CD14-positive monocyte (primary cell): Measurements from ENCODE around the gene THBS1. TPM values are rescaled to one million over a fixed set of nuclear protein-coding genes. Genes with fewer than 3 reads are reported as not detected.

ENCODE experiments used
- DNase-seq, 3 donors: peaks; one replicate each; pipeline ENCODE4 v3.0.0-alpha.2; 2011 to 2022
- H2AFZ ChIP-seq: 2 replicates; pipeline ENCODE4 v1.6.0; 2012; ENCODE audit warnings: mild to moderate bottlenecking, low read depth, low read length, inconsistent platforms; ENCODE audit not compliant: insufficient read depth, poor library complexity, severe bottlenecking
- H3K27ac ChIP-seq, 2 donors: 1 replicate in 1 of 2; 2 replicates in 1 of 2; pipeline ENCODE4 v1.5.1; 2012 to 2013; ENCODE audit warnings: low read length in 2 of 2, control low read depth in 1 of 2, inconsistent platforms in 1 of 2, low read depth in 1 of 2, mild to moderate bottlenecking in 1 of 2
- H3K27me3 ChIP-seq, 2 donors: one replicate each; pipeline versions ENCODE4 v1.6.0 to v1.6.1; 2011 to 2013; ENCODE audit warnings: low read length in 2 of 2; ENCODE audit not compliant: control insufficient read depth in 2 of 2, insufficient read depth in 2 of 2
- H3K36me3 ChIP-seq, 2 donors: replicated peaks in 1 of 2; 1 replicate in 1 of 2; 2 replicates in 1 of 2; pipeline versions ENCODE4 v1.5.1 to v1.6.1; 2012 to 2013; ENCODE audit warnings: low read length in 2 of 2, control low read depth in 1 of 2, inconsistent platforms in 1 of 2, mild to moderate bottlenecking in 1 of 2; ENCODE audit not compliant: insufficient read depth in 2 of 2, control insufficient read depth in 1 of 2
- H3K4me1 ChIP-seq, 2 donors: 1 replicate in 1 of 2; 2 replicates in 1 of 2; pipeline versions ENCODE4 v1.5.1 to v1.6.1; 2012 to 2013; ENCODE audit warnings: low read length in 2 of 2, control low read depth in 1 of 2, inconsistent platforms in 1 of 2, mild to moderate bottlenecking in 1 of 2, moderate library complexity in 1 of 2; ENCODE audit not compliant: insufficient read depth in 2 of 2, control insufficient read depth in 1 of 2
- H3K4me2 ChIP-seq: replicated peaks from 2 replicates; pipeline ENCODE3; 2012; ENCODE audit warnings: low read length, moderate library complexity, mild to moderate bottlenecking; ENCODE audit not compliant: poor library complexity, severe bottlenecking; ENCODE audit errors: extremely low read depth
- H3K4me3 ChIP-seq, 3 experiments: fragments of 200-600 bp in 1 of 3; sonication (generic) in 1 of 3; replicated peaks in 1 of 3; 1 replicate in 2 of 3; 2 replicates in 1 of 3; pipeline ENCODE4 v1.5.1; 2011 to 2013; ENCODE audit warnings: low read length in 3 of 3, mild to moderate bottlenecking in 3 of 3, control low read depth in 2 of 3, low read depth in 2 of 3, inconsistent platforms in 1 of 3, moderate library complexity in 1 of 3
- H3K79me2 ChIP-seq: 2 replicates; pipeline ENCODE4 v1.6.0; 2012; ENCODE audit warnings: mild to moderate bottlenecking, control low read depth, inconsistent platforms, low read length, moderate library complexity; ENCODE audit not compliant: insufficient read depth
- H3K9ac ChIP-seq: 2 replicates; pipeline ENCODE4 v1.6.0; 2017; ENCODE audit warnings: low read length, mild to moderate bottlenecking; ENCODE audit not compliant: insufficient read depth, poor library complexity, severe bottlenecking
- H3K9me3 ChIP-seq, 2 donors: replicated peaks in 1 of 2; 1 replicate in 1 of 2; 2 replicates in 1 of 2; pipeline versions ENCODE4 v1.5.1 to v1.6.1; 2012 to 2013; ENCODE audit warnings: low read length in 2 of 2, control low read depth in 1 of 2; ENCODE audit not compliant: control insufficient read depth in 1 of 2, insufficient read depth in 1 of 2
- H4K20me1 ChIP-seq: 2 replicates; pipeline ENCODE4 v1.6.0; 2012; ENCODE audit warnings: mild to moderate bottlenecking, low read length, control low read depth, moderate library complexity; ENCODE audit not compliant: insufficient read depth
- H3K27ac Mint-ChIP-seq, 7 donors: one replicate each; pipeline ENCODE4 v1.8.0; 2020; ENCODE audit warnings: mild to moderate bottlenecking in 7 of 7, mixed read lengths in 7 of 7, moderate library complexity in 6 of 7, inconsistent platforms in 2 of 7
- H3K27me3 Mint-ChIP-seq, 3 donors: one replicate each; pipeline ENCODE4 v1.8.0; 2021 to 2022; ENCODE audit warnings: low read depth in 3 of 3, mild to moderate bottlenecking in 3 of 3, mixed read lengths in 3 of 3, moderate library complexity in 3 of 3, inconsistent platforms in 1 of 3
- H3K36me3 Mint-ChIP-seq, 2 donors: one replicate each; pipeline ENCODE4 v1.8.0; 2020; ENCODE audit warnings: mixed read lengths in 2 of 2, inconsistent platforms in 1 of 2, mild to moderate bottlenecking in 1 of 2
- H3K4me1 Mint-ChIP-seq: one replicate; pipeline ENCODE4 v1.8.0; 2020; ENCODE audit warnings: mild to moderate bottlenecking, mixed read lengths
- H3K4me3 Mint-ChIP-seq, 2 donors: one replicate each; pipeline ENCODE4 v1.8.0; 2020; ENCODE audit warnings: mild to moderate bottlenecking in 2 of 2, mixed read lengths in 2 of 2, moderate library complexity in 1 of 2
- H3K9me3 Mint-ChIP-seq, 7 donors: one replicate each; pipeline ENCODE4 v1.8.0; 2020 to 2022; ENCODE audit warnings: mixed read lengths in 7 of 7, mild to moderate bottlenecking in 6 of 7, moderate library complexity in 6 of 7, inconsistent platforms in 2 of 7
- WGBS: methylation state at CpG from one replicate; pipeline ENCODE4 v1.1.5; 2013; ENCODE audit warnings: missing lambda C conversion rate; ENCODE audit not compliant: insufficient coverage; 5-methylcytosine and 5-hydroxymethylcytosine counted together
- intact Hi-C, 2 donors: fragments of 100-400 bp; cut with micrococcal nuclease; formaldehyde crosslinking; loops; one replicate each; pipeline versions ENCODE4 v1.15.0 to v1.15.1; 2023
- polyA minus RNA-seq: library from RNA; depleted of rRNA, polyadenylated mRNA; stranded (reverse); fragments of >200 nt; gene quantifications from 2 replicates; pipeline ENCODE4 v1.2.3, GENCODE V29; 2012
- polyA plus RNA-seq, 3 donors: library from polyadenylated mRNA; depleted of rRNA in 1 of 3; unstranded in 2 of 3; stranded (reverse) in 1 of 3; fragments of 300-500 nt in 2 of 3; fragments of >200 nt in 1 of 3; fragmentation: Illumina TruSeq in 2 of 3; gene quantifications; 1 replicate in 2 of 3; 2 replicates in 1 of 3; pipeline ENCODE4 v1.2.3, GENCODE V29; 2012 to 2021
- total RNA-seq, 12 experiments: library from RNA in 1 of 12; stranded (reverse) in 1 of 12; fragments of 120-200 nt in 1 of 12; gene quantifications; one replicate each; pipeline ENCODE4 v1.2.4 and lab custom pipeline; 2013 to 2026; ENCODE audit warnings: mixed read lengths in 6 of 12, inconsistent platforms in 1 of 12
- TF ChIP-seq, protein P1 (sequence below): fragments of 200-600 bp; IDR thresholded peaks from one replicate; pipeline ENCODE4 v1.8.0; 2022; ENCODE audit warnings: antibody characterized with exemption, mild to moderate bottlenecking

THBS1 gene
- total RNA-seq (2013): 33.2 TPM
- polyA plus RNA-seq (100 to 1,000 TPM in 1 of 3 donors, 10 to 100 TPM in 1, under 1 TPM in 1; 0.52 to 151 (median 55.4) TPM), polyA minus RNA-seq (168 and 338 TPM in 2 replicates), total RNA-seq (lab: John Stamatoyannopoulos, UW) (165 to 10,194 (median 980) reads per million in 11 experiments)

GRCh38 chr15:39580485-39581241 lies at the start of gene THBS1:
Gene THBS1, plus strand, starts transcription at chr15:39581079. Its CDS starts 779 bp downstream, at chr15:39581858.
- Histone ChIP-seq H2AFZ (peak within 1 kb of the TSS; percentile 77), H3K79me2 (no peaks in the 10 kb centered on the region), H3K4me2 (peak within 1 kb of the TSS; percentile 78), H3K36me3 (peaks cover 5 to 37% of the 10 kb centered on the region in 2 donors), H3K27ac (peak within 1 kb of the TSS in 1 of 2 donors; percentile 79), H3K4me1 (peaks cover 24 to 39% of the 10 kb centered on the region in 2 donors), H3K27me3 (peaks cover 5 to 35% of the 10 kb centered on the region in 2 donors), H3K9ac (peak within 1 kb of the TSS; percentile 81), H3K9me3 (no peaks in the 10 kb centered on the region), H4K20me1 (peaks cover 34% of the 10 kb centered on the region), H3K4me3 (peak within 1 kb of the TSS; percentile 47 to 76 (median 51))
- TF ChIP-seq, protein P1, sequence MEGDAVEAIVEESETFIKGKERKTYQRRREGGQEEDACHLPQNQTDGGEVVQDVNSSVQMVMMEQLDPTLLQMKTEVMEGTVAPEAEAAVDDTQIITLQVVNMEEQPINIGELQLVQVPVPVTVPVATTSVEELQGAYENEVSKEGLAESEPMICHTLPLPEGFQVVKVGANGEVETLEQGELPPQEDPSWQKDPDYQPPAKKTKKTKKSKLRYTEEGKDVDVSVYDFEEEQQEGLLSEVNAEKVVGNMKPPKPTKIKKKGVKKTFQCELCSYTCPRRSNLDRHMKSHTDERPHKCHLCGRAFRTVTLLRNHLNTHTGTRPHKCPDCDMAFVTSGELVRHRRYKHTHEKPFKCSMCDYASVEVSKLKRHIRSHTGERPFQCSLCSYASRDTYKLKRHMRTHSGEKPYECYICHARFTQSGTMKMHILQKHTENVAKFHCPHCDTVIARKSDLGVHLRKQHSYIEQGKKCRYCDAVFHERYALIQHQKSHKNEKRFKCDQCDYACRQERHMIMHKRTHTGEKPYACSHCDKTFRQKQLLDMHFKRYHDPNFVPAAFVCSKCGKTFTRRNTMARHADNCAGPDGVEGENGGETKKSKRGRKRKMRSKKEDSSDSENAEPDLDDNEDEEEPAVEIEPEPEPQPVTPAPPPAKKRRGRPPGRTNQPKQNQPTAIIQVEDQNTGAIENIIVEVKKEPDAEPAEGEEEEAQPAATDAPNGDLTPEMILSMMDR: peak; percentile 71
- H3K27ac Mint-ChIP-seq: peak within 1 kb of the TSS in 6 of 7 donors; percentile 67 to 92 (median 86)
- H3K9me3 Mint-ChIP-seq: peaks cover 0 to 5% (median 2%) of the 10 kb centered on the region in 7 donors
- H3K4me1 Mint-ChIP-seq: peaks cover 42% of the 10 kb centered on the region
- H3K4me3 Mint-ChIP-seq: peak within 1 kb of the TSS; percentile 98
- WGBS: 1% methylated on average over 72 of the region's 74 CpGs
- peak; percentile 28 to 77 (median 67) for DNase-seq
- intact Hi-C loops: loop anchor here (2.0 to 10.0 kb wide), 7 partner anchors 174 to 453 kb away; no protein-coding TSS in a partner anchor
- peaks cover 18 to 55% (median 44%) of the 10 kb centered on the region in 3 donors for H3K27me3 Mint-ChIP-seq
- H3K36me3 Mint-ChIP-seq: peaks cover 47 to 50% of the 10 kb centered on the region in 2 donors

- Mint-ChIP-seq H3K4me3 (no peak overlapping the region), H3K27me3 (peaks cover 0 to 4% (median 4%) of the 10 kb centered on the region in 3 donors), H3K36me3 (no peaks in the 10 kb centered on the region), H3K27ac (peak overlapping the region in 1 of 7 donors; percentile 70), H3K9me3 (peaks cover 0 to 10% (median 0%) of the 10 kb centered on the region in 7 donors), H3K4me1 (no peaks in the 10 kb centered on the region)
- TF ChIP-seq, protein P1: no peak
- Histone ChIP-seq H3K79me2 (no peaks in the 10 kb centered on the region), H3K4me2 (no peak overlapping the region), H3K4me1 (no peaks in the 10 kb centered on the region), H3K27me3 (no peaks in the 10 kb centered on the region), H3K27ac (no peak overlapping the region), H3K4me3 (no peak overlapping the region), H3K9ac (no peak overlapping the region), H4K20me1 (no peaks in the 10 kb centered on the region), H3K36me3 (no peaks in the 10 kb centered on the region), H3K9me3 (no peaks in the 10 kb centered on the region), H2AFZ (no peak overlapping the region)
- intact Hi-C loops: no loop called here
- DNase-seq: no peak
- 100% methylated on average over 1 of the region's 5 CpGs for WGBS
Observed at GRCh38 chr15:39534996-39535395, 45.9 kb upstream of the THBS1 start.
